SK-N-MC (cell line): ENCODE results near the gene PGAM5.
A peak's percentile ranks its signal among the peaks of the same experiment; 100 is the strongest.
"Not testable (repeated sequence)": the region's sequence is repeated elsewhere in the genome, so short reads cannot be mapped to it uniquely, and the experiment has no call there.

Experiments
- DNase-seq: peaks from one replicate; pipeline ENCODE4 v3.0.0-alpha.2; 2011; ENCODE audit warnings: low read depth, low spot score
- H3K27ac ChIP-seq: fragments of 200-600 bp; sonication (generic); 2 replicates; pipeline ENCODE4 v1.5.1; 2016; ENCODE audit warnings: mixed run types
- H3K36me3 ChIP-seq: fragments of 200-600 bp; sonication (generic); 2 replicates; pipeline ENCODE4 v1.6.1; 2017; ENCODE audit warnings: antibody characterized with exemption, low read length, mixed read lengths; ENCODE audit not compliant: insufficient read depth
- H3K4me3 ChIP-seq: fragments of 200-600 bp; sonication (generic); 2 replicates; pipeline ENCODE4 v1.5.1; 2016
- H3K9ac ChIP-seq: fragments of 200-600 bp; sonication (generic); 2 replicates; pipeline ENCODE4 v1.8.0; 2017; ENCODE audit warnings: mixed run types, mixed read lengths; ENCODE audit not compliant: insufficient read length
- H3K9me3 ChIP-seq: fragments of 200-600 bp; sonication (generic); 2 replicates; pipeline ENCODE4 v1.6.1; 2017; ENCODE audit warnings: low read depth, mild to moderate bottlenecking, antibody characterized with exemption, low read length, moderate library complexity, mixed read lengths
- EZH2 ChIP-seq: fragments of 200-600 bp; sonication (generic); IDR thresholded peaks from one replicate; pipeline ENCODE4 v1.6.1; 2017; ENCODE audit warnings: antibody characterized with exemption
- FOXP2 ChIP-seq: optimal IDR thresholded peaks from 2 replicates; pipeline ENCODE3; 2011; ENCODE audit warnings: mild to moderate bottlenecking, moderate library complexity; ENCODE audit not compliant: insufficient read depth; ENCODE audit errors: extremely low read length, control extremely low read depth
- POLR2AphosphoS5 ChIP-seq: IDR thresholded peaks from 2 replicates; pipeline ENCODE4 v1.6.1; 2012; ENCODE audit warnings: mild to moderate bottlenecking, low read depth, low read length, borderline replicate concordance

Gene PGAM5

DNA sequence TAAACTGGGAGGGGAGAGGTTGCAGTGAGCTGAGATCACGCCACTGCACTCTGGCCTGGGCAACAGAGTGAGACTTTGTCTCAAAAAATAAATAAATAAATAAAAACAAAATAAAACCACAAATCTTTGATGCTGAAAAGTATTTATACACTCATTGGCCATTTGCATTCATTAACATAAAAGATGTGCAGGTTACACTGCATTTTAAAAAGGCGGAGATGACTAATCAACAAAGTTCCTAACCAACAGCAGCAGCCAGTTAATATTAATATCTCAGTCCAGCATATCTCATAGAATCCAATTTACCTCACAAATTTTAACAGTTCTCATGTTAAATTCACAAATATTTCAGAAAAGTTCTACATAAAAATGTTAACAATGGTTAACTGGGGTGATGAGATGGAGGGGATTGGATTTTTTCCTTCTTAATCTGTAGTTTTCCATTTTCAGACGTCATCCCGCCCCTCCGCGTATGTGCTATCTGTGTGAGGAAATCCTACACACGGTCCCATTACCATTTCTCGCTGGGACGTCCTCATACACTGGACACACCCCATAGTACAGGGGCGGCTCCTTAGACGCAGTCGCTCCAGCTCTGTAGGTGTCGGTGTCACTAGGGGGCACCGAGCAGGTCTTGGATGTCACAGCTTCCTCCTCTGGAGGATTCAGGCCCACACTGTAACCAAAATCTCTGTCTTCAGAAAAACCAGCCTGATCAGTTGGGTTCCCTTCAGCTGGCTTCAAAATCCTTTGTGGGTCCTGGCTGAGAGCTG lies 43.7 kb downstream of the PGAM5 start:
- Histone ChIP-seq H3K36me3 (peaks cover 70% of the 10 kb centered on the region), H3K4me3 (no peak overlapping the region), H3K9me3 (no peaks in the 10 kb centered on the region), H3K27ac (no peak overlapping the region), H3K9ac (no peak overlapping the region)
- no peak for TF ChIP-seq EZH2
- no peak for TF ChIP-seq FOXP2
- no peak for TF ChIP-seq POLR2AphosphoS5
- DNase-seq = no peak

DNA sequence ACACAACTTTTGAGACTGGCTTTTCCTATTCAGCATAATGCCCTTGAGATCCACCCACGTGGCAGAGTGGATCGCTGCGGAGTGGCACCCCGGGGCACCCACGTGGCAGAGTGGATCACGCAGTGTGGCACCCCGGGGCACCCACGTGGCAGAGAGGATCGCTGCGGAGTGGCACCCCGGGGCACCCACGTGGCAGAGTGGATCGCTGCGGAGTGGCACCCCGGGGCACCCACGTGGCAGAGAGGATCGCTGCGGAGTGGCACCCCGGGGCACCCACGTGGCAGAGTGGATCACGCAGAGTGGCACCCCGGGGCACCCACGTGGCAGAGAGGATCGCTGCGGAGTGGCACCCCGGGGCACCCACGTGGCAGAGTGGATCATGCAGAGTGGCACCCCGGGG lies 48.2 kb downstream of the PGAM5 start:
- H3K27ac ChIP-seq, H3K4me3 ChIP-seq, DNase-seq, H3K9ac ChIP-seq, H3K9me3 ChIP-seq: not testable (repeated sequence)
- H3K36me3 ChIP-seq = peaks cover 34% of the 10 kb centered on the region

DNA sequence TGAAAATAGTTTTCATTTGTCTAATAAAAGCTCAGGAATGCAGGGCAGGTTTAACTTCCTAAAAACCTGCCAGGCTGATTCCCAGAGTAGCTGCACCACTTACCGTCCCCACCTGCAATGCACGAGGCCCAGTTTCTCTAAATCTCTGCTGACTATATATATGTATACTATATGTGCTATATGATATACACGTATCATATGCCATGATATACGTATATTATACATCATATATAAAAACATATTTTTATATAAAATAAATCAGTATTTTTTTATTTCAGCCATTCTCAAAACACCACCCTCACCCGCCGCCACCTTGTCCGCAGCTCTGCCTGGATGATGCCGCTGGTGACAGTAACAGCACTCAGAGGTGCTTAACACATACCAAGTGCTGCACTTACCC lies 48.7 kb downstream of the PGAM5 start:
- Histone ChIP-seq H3K4me3 (no peak overlapping the region), H3K27ac (no peak overlapping the region), H3K9me3 (no peaks in the 10 kb centered on the region), H3K9ac (no peak overlapping the region), H3K36me3 (peaks cover 31% of the 10 kb centered on the region)
- TF ChIP-seq FOXP2 (no peak), POLR2AphosphoS5 (no peak), EZH2 (no peak)
- DNase-seq = no peak

DNA sequence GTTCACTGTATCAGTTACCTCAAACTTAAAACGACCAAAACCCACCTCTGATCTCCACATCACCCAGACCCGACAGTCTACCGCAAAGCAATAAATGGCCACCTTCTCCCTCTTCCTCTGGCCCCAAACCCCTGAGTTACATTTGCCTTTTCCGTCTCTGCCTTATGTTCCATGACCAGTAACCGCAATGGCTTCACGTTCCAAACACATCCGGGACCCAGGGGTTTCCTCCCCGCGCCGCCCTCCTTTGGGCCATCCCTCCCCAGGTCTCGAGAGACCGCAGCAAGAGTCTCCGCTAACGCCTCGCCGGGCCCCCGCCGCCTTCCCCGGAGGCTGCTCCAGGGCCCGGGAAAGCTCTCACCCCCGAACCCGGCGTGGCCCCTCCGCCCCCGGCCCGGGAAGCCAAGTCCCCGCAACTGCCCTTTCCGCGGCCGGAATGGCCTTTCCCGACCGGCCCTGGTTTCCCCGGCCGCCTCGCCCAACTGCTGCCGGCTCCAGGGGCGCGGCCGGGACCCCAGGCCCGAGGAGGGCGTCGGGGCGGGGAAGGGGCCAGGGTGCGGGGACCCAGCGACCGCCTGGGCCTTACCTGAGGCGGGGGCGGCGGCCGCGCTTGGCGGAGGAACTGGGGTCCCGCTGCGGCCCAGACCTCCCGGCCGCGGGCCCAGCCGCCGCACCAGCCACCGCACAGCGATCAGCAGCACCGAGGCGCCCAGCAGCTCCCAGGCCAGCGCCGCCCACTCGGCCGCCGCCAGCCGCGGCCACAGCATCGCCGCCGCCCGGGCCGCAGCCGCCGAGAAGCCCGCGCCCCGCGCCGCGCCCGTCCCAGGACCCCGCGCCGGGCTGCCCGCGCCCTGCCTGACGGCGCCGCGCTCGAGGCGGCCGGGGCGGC lies 50.6 kb downstream of the PGAM5 start, which contains the start of gene ANKLE2:
ANKLE2 (minus strand) TSS at position 801 of the 889 bp plus-strand sequence; CDS start at position 767, 34 bp downstream.
- DNase-seq = no peak
- peak within 1 kb of the TSS; percentile 96 for H3K9ac ChIP-seq
- H3K36me3 ChIP-seq = peaks cover 23% of the 10 kb centered on the region
- H3K4me3 ChIP-seq = peak within 1 kb of the TSS; percentile 95
- H3K9me3 ChIP-seq = no peaks in the 10 kb centered on the region
- TF ChIP-seq FOXP2 = no peak
- TF ChIP-seq POLR2AphosphoS5 = no peak
- TF ChIP-seq EZH2 = no peak
- peak within 1 kb of the TSS; percentile 98 for H3K27ac ChIP-seq

DNA sequence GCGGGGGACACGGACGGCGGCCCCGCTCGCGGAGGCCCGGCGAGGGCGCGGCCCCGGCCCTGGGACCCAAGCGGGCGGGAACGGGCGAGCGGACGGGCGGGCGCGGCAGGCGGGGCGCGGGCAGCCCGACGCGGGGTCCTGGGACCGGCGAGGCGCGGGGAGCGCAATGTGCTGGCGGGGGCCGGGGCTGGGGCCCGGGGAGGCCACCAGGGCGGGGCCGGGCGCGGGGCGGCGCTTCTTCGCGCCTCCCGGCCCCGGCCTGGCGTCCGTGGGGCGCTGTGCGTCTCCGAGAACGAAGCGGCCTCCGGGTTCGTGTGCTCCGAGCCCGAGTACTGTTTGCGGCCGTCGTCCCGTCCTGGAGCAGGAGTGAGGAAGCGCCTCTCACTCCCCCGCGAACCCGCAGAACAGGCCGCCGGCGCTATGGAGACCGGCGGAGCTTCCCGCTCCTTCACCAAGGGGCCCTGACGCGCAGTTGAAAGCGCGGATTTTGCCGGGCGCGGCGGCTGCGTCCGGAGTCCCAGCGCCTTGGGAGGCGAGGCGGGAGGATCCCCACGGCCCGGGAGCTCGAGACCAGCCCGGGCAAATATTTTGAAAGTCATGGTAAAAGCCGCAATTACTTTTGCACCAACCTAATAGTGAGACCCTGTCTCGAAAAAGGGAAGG lies 51.4 kb downstream of the PGAM5 start:
- Histone ChIP-seq H3K4me3 (peak overlapping the region; percentile 87), H3K9me3 (no peaks in the 10 kb centered on the region), H3K36me3 (peaks cover 21% of the 10 kb centered on the region), H3K9ac (peak overlapping the region; percentile 96), H3K27ac (peak overlapping the region; percentile 98)
- TF ChIP-seq POLR2AphosphoS5 (peak; percentile 94), EZH2 (no peak)
- no peak for DNase-seq

DNA sequence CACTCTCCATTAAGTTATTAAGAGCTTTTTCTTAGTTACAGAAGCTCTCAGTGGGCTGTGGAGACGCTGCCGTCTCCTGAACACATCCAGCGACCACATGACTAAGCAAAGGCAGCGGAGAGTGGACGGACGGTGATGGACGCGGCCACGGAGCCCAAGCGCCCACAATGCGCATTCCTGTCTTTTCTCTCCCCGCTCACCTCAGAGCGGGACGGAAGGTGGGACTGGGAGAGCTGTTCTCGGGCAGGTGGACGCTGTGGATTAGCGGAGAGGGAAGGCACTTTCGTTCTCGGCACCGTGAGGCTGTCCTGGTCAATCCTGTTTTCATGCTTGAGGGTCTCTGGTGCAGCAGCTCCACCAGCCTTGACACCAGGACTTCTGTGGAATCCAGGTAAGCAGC lies 53.6 kb downstream of the PGAM5 start:
- H3K9me3 ChIP-seq = no peaks in the 10 kb centered on the region
- no peak overlapping the region for H3K4me3 ChIP-seq
- H3K9ac ChIP-seq = no peak overlapping the region
- peaks cover 5% of the 10 kb centered on the region for H3K36me3 ChIP-seq
- TF ChIP-seq POLR2AphosphoS5 = no peak
- no peak overlapping the region; the same call in 1 of the 2 replicates for H3K27ac ChIP-seq
- no peak for DNase-seq

DNA sequence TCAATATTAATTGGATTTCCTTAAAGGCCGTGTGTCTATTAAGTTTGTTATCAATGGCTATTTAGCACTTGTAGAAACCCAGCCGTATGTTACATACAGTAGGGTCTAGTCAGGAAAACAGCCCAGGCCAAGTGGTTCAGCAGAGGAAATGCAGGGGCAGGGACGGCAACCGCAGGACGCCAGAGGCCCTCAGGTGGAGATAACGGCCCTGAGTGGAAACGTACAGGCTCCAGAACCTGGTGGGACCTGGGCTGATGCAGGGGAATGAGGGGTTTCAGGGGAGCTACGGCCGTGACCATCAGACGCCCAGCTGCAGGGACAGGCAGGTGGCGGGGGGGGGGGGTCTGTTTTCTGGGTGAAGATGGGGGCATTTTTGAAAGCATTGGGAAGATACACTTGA lies 54.7 kb downstream of the PGAM5 start:
- no peak for TF ChIP-seq POLR2AphosphoS5
- peaks cover 4% of the 10 kb centered on the region; the same call in 1 of the 2 replicates for H3K36me3 ChIP-seq
- H3K9me3 ChIP-seq = no peaks in the 10 kb centered on the region
- no peak overlapping the region for H3K9ac ChIP-seq
- DNase-seq = no peak
- no peak overlapping the region for H3K27ac ChIP-seq
- no peak overlapping the region for H3K4me3 ChIP-seq

DNA sequence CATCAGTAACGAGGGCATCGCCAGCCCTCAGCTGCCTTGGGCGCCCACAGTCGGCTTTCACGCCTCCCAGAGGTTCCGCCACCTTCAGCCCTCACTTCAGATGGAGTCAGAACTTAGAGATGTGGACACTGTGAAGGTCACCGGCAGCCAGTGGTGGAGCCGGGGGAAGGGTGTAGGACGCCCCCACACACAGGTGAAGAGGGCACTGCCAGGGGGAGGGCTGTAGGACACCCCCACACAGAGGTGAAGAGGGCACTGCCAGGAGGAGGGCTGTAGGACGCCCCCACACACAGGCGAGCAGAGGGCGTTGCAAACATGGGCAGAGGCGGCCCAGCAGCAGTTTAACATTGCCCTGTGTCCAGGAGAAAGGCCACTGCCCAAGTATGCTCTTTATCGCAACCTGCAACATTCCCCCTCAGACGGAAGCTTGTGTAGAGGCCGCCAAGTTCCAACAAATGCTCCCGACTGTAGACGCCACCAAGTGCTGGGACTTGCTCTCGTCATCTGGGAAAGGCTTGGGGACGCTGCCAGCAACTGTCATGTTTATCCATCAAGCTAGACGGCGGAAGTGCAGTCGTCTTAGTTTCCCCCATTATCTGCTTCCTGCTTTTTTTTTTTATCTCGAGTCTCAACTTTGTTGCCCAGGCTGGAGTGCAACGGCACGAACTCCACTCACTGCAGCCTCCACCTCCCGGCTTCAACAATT lies 55.9 kb downstream of the PGAM5 start:
- no peak overlapping the region for H3K4me3 ChIP-seq
- no peak overlapping the region for H3K9ac ChIP-seq
- H3K9me3 ChIP-seq = no peaks in the 10 kb centered on the region
- H3K27ac ChIP-seq = no peak overlapping the region
- DNase-seq = no peak
- no peak for TF ChIP-seq POLR2AphosphoS5
- no peak for TF ChIP-seq EZH2
- no peak for TF ChIP-seq FOXP2
- no peaks in the 10 kb centered on the region; the same call in 1 of the 2 replicates for H3K36me3 ChIP-seq
